HG03045 (cell line): ENCODE measurements around the gene RINL.

ENCODE experiments used
- ATAC-seq: cut with Tn5 transposase; IDR thresholded peaks from one replicate; pipeline ENCODE4 v1.9.1; 2021; ENCODE audit warnings: mild to moderate bottlenecking, moderate library complexity; ENCODE audit not compliant: unreplicated experiment

The RINL gene, protein sequence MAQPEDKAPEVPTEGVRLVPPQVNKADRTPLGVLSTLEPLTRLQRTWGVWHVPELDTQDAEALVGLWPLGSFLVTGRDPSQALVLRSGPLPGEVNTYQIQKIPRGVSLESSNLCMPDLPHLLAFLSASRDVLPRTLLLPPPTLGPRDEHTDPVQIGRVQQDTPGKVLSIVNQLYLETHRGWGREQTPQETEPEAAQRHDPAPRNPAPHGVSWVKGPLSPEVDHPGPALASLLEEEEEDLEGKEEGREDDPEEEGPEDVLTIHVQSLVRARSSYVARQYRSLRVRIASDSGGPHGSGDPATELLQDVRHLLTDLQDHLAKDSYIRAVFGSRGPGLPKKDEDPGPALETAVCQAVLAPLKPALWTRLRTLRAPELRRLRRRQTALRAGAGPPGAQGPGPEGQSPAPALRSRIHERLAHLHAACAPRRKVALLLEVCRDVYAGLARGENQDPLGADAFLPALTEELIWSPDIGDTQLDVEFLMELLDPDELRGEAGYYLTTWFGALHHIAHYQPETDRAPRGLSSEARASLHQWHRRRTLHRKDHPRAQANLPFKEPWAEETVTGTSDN

DNA sequence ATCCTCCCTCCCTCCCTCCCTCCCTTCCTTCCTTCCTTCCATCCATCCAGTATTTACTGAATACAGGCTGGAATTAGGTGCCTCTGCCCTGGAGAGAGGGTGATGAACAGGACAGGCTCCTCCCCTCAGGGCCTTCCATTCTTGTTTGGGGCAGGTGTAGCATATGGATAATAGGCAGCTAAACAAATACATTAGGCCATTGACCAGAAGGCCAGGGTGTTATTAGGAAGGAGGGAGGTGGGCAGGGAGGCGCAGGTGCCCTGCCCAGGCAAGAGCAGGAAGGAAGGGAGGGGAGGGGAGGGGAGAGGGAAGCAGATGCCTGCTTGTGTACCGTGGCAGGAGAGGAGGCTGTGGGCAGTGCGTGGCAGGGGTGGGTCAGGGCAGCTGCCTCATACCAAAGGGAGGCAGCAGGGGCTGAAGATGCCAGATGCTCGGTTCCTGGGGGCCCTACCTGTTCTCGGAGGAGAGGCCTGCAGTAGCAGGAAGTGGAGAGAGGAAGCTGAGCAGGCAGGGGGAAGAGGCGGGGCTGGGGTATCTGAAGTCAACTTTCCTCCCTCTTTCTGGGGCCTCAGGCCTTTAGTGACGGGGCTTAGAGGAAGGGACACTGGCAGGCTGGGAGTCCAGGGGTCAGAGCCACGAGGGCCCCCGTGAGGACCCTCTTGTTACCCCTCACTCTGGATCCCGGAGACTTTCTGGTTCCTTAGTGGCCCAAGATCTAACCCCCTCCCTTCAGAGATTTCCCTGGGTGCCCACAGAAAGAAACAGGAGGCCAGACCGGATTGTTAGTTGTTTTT, at the start of gene RINL:
TSS of gene RINL (minus strand) at position 495 of the 794 bp plus-strand sequence. CDS start 1,533 bp downstream, outside the sequence.
- no peak for ATAC-seq

DNA sequence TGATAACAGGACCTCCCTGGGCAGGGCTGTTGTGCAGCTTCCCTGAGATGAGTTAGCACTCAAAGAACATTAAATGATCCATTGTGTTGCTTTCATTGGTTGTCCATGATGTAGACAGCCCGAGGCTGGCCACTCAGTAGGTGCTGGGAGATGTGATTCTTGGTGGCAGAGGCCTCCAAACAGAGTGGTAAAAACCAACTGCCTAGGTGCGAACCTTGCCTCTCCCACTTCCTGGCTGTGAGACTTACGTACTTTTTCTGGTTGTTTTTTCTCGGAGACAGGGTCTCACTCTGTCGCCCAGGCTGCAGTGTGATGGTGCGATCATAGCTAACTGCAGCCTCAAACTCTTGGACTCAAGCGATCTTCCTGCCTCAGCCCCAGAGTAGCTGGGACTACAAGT, 46.3 kb upstream of the RINL start:
- no peak for ATAC-seq

DNA sequence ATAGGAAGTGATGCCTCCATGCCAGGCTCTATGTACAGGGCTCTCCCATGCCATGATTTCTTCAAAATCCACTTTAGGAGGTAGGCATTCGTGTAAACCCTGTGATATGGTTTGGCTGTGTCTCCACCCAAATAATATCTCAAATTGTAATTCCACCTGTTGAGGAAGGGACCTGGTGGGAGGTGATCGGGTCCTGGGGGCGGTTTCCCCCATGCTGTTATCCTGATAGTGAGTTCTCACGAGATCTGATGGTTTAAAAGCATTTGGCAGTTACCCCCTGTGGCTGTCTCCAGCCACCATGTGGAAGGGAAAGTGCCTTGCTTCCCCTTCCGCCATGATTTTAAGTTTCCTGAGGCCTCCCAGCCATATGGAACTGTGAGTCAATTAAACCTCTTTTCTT, 44.4 kb upstream of the RINL start:
- no peak for ATAC-seq

DNA sequence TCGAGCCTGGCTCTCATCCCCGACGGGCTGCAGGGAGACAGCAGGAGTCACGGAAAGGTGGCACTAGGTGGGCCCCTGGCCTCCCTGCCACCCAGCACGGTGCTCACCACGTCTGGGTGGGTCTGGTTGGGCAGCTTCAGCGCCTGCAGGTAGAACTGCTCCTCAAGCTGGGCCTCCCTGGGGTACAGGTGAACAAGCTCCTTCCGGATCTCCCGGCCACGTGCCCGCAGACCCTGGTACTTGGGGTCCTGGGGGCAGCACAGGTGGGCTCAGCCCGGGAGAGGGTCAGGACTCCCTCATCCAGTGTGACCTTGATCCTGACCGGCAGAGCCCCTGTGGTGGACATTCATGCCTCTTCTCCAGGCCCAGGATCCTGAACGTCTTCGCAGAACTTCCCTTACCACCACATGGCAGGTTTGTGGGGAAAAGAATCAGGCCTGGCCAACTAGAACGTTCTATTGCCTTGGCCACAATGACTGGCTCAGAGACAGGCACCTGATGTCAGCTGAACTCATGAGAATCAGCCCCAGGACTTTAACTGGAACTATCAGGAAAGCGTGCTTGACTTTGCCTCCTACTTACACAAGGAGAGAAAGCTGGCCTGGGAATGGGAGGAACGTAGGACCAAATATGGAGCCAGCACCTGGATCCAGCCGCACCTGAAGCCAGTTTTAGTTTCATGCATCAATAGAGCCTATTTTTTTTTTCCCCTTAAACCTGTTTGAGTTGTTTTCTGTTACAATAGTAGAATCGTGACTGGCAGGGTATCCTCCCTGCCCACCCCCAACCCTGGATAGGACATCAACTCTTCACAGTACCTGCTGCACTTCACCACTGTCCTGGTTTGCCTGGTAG, 43.6 kb upstream of the RINL start:
- no peak for ATAC-seq

DNA sequence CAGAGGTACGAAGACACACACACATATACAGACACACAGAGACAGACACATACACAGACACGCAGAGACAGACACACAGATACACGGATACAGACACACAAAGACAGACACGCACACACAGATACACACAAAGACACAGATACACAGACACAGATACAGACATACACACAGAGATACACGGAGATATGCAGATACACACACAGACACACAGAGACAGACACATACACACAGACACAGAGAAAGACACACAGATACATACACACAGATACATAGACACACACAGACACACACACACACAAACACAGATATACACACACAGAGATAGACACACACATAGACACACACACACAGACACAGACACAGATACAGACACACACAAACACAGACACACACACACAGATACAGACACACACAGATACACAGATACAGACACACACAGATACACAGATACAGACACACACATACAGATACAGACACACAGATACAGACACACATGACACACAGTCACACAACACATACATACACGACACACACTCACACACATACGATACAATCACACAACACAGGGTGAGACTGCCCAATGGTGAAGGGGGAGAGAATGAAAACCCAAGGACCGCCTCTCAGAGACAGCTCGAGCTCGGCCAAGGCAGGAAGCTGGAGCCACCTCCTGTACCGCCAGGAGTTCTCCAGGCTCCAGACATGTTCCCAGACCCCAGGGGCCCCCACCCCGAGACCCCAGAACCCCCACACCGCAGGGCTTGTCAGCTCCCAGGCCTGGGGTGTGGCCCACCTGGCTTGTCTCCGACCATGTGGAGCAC, 42.7 kb upstream of the RINL start:
- no peak for ATAC-seq

DNA sequence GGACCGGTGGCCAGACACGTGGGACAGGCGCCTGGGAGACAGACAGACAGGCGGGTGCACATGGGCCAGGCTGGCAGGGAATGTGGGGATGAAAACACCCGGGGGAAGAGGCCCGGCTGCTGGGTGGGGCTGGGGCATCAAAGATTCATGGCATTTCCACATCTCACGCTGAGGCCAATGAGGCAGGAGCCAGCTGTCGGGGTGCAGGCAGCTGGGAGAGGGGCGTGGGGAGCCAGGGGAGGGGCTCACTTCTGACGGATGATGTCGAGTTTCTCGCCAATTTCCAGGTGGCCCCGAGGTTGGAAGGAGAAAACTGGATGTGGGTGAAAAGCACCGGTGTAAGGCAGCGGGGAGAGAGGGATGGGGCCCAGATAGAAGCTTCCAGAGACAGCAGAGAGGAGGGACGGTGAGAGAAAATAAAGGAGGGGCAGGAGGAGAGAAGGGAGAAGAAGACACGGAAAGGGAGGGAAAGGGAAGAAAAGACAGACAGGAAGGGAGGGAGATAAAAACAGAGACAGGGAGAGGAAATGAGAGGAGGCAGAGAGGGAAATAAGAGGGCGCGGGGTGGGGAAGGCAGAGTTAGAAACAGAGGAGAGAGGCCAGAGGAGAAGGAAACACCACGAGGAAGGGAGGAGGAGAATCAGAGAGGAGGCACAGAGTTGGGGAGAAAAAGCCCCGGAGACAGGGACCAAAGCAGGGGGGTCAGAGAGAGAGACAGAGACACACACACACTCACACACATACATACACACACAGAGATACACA, 41.9 kb upstream of the RINL start:
- no peak for ATAC-seq

DNA sequence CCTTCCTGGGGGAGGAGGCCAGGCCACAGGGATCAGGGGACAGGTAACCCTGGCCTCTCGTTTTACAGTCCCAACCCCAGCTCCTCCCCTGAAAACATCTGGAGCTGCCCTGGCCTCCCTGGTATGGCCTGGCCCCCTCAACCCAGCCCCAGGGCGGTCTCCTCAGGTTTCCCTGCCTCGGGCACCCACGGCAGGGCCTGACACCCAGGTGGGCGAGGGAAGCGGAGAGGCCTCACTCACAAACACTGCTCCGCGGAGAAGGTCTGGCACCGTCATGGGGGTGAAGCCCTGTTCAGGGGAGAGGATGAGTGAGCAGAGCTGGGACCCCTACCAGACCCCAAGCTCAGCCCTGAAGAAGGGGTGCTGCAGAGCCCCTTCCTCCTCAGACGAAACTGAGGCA, 40.5 kb upstream of the RINL start:
- ATAC-seq: no peak

DNA sequence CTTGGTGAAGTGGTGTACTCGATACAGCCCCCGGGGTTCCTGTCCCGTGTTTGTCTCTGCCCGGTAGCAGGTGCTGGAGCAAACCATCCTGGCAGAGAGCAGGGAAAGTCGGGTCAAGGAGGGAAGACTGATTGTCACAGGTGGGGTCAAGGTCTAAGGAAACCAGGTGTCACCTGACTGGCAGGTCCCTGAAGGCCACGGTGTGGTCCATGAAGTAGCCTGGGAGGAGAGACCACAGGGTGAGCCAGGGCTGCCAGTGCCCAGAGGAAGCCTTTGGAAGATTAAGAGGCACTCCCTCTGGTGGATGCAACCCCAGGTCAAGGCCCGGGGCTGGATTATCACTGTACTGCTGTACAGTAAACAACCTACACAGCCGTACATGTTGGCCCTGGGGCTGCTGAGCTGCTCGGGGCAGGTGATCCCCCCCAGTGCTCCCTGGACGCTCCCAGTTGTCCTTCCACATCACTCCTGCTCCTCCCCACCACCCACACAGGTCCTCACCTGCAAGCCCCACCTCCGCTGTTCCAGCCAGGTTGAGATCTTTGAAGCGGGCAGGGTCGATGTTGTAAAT, 39.9 kb upstream of the RINL start:
- no peak for ATAC-seq

DNA sequence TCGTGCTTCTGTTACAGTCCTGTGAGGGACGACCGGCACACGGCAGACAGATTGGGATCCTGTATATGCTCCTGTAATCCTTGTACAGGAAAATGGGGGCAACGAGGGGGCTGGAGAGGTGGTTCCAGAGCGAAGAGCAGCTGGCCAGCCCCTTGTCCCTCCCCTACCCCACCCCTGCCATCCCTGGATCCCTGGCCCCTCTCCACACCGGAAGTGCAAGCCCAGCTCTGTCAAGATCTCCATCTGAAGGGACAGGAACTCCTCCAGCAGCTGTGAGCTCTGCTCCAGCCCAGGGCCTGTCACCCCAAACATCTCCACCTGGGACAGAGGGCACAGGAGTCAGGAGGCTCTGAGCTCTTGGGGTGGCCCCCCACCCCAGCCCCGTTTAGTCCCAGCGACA, 39.4 kb upstream of the RINL start:
- no peak for ATAC-seq

DNA sequence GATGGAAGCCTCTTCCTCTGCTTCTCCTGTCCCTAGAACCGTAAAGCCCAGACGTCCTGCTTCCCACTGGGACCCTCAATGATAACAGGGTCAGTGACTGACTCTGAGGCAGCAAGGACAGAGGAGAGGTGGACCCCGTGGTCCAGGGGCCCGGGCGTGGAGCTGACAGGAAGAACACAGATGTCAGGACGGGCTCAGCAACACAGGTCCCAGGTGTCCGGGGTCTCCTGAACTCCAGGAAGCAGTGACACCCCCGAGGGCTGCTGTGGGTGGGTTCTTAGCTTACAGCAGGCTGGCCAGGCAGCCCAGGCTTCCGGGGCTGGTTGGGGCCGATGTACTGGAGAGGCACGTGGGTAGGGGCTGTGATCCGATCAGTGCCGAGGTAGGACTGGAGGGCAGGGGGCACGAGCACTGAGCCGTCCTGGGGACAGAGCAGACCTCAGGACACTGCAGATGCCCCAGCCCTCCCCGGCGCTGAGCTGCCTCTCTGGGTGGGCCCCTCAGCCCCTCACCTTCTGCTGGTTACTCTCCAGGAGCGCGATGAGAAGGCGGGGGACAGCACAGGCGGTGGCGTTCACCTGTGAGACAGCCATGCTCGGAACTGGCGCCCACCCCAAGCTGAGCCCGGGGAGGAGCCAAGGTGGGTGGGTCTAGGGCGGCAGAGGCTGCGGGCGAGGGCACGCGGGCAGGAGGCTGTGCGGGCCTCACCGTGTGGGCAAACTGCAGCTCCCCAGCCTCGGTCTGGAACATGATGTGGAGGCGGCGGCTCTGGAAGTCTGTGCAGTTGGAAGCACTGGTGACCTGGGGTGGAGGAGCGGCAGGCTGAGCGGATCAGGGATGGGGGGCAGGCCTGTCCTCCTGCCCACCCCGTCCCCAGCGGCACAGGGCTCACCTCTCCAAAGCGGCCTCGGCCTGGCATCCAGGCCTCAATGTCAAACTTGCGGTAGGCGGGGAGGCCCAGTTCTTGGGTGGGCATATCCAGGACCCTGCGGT, 37.5 kb upstream of the RINL start:
- ATAC-seq: no peak

DNA sequence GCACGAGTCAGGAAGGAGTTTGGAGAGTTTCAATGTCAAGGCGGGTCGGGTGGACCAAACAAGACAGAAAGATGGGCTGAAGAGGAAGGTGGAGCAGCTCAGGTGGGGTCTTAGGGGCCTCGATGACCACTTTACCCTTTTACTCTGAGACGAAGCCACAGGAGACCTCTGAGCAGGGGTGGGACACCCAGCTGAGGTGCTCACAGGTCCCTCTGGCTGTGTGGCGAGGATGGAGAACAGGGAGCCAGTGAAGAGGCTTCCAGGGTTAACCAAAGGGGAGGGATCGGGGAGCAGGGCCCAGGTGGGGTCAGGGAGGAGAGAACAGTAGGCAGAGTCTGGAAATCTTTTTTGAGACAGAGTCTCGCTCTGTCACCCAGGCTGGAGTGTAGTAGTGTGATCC, 35.9 kb upstream of the RINL start:
- no peak for ATAC-seq

DNA sequence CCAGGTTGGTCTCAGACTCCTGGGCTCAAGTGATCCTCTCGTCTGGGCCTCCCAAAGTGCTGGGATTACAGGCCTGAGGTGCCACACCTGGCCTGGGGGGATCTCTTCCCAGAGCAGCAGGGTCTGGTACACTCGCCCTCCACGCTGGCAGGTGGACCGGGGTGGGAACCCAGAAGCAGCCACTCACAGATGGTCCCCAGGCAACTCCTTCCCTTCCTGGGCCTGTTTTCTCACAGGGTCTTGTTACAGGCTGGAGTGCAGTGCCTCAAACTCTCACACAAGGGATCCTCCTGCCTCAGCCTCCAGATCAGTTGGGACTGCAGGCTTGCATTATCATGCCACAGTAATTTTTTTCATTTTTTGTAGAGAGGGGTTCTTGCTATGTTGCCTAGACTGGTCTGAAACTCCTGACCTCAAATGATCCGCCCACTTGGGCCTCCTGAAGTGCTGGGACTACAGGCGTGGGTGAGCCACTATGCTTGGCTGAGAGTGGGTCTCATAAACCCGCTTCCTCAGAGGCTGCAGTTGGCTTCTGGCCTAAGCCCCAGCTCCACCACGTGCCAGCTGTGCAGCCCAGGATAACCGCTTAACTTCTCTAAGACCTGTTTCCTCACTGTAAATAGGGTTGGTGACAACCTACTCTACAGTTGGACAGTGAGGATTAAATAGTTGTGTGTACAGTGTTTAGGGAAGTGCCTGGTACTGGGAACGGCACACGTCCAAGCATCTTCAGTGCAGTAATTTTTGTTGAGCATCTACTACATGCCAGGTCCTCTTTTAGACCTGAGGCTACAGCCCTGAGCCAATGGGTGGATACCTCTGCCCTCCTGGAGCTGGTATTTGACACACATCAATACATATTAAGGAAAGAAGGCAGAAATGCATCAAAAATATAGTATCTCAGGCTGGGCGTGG, 34.8 kb upstream of the RINL start:
- no peak for ATAC-seq

DNA sequence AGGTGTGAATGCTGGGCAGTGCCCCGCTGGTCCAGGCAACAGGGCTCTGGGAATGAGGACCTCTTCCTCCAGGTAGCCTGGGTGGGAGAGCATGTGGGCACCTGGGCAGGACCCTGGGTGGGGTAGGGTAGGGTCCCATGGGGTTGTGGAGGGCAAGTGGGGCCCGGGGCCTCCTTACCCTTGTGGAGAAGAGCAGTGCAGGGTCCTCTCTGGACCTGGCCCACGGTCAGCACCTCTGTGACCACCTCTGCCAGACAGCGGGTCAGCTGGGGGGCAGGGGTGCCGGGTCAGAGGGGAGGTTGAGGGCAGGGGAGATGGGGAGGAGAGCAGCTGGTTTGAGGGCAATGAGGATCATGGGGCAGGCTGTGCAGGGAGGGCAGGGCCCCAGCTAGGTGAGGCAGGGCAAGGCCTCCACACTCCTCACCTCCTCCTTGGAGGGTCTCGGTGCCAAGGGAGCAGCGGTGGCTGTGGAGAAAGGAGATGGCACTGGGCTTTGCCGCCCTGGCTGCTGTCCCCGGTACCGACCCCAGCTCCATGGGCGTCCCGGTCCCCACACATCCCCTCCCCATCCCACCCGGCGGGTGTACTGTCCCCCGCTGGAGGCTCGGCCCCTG, 33.4 kb upstream of the RINL start:
- no peak for ATAC-seq

DNA sequence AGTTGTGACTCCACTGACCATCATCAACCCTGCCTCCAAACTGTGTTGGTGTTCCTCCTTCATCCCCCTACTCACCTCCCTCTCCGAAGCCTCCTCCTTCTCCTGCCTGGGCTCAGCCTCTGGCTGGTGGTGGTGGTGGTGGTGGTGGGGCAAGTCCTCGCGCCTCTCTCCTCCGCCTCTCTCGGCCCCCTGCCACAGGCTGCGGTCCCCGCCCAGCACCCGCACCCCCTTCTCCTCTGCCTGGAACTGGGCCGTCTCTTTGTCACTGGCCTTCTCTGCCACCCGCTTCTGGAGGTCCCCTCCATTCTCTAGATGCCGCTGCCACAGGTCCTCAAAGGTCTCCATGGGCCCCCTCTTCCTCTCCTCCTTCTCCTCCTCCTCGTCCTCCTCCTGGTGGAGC, 32.4 kb upstream of the RINL start:
- ATAC-seq: no peak

DNA sequence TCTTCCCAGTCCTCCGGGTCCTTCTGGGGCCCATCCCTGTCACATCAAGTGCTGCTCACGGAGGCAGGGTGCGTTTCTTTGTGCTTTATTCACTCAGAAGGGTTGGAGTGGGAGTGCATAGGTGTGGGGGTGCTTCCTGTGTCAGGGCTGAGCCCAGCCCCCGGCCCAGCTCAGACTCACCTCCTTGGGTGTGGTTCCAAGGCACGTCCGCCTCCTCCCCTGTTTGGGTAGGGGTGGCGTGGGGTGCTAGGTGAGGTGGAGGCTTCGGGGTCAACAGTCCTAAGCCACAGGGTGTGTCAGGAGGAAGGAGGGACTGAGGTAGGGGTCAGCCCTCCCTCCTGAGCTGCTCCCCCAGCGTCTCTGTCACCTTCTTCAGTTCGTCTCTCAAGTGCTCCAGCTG, 30.8 kb upstream of the RINL start:
- ATAC-seq: no peak

DNA sequence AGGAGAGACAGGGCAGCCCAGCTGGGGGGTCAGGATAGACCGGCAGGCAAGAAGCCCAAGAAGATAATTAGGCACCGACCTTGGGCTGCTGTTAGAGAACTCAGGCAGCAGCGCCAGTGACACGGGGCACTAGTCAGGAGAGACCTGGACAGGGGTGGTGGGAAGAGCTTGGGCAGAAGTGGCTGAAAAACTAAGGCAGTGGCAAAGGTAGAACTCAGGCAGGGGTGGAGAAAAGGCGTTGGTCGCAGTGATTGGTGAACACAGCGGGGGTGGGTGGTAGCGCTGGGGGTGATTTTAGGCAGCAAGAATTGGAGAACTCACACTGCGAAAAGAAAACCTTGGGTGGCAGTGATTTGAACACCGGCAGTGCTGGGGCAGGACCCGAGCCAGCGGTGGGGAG, 29.6 kb upstream of the RINL start:
- ATAC-seq: no peak
